GM18505 (cell line): Measurements from ENCODE around the gene TPCN2.

Source experiments
- ATAC-seq: cut with Tn5 transposase; IDR thresholded peaks from one replicate; pipeline ENCODE4 v1.9.1; 2021; ENCODE audit not compliant: unreplicated experiment
- POLR2A ChIP-seq: IDR thresholded peaks from 4 replicates; pipeline ENCODE4 v1.6.1; 2011; ENCODE audit warnings: borderline replicate concordance; ENCODE audit not compliant: insufficient read depth, insufficient read length; ENCODE audit errors: extremely low read depth

Gene TPCN2

DNA sequence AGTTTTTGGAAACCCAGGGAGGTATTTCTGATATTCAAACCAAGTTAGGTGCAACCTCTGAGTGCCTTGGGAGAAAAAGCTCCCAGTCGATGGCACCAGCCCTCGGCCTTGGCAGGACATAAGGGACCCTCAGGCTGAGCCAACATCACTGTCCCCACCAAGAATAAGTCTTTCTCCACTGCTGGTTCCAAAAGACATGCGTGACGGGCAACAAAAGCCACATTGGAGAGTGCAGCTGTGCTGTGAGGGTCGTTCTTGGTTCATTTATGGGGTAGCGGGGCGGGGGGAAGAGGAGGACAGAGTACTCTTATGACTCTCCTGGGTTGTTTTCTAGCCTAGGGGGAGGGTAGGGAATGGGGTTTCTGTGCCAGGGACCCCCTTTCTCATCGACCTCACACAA is 11.2 kb upstream of the TPCN2 start:
- ATAC-seq, result no peak
- TF ChIP-seq POLR2A, result no peak

DNA sequence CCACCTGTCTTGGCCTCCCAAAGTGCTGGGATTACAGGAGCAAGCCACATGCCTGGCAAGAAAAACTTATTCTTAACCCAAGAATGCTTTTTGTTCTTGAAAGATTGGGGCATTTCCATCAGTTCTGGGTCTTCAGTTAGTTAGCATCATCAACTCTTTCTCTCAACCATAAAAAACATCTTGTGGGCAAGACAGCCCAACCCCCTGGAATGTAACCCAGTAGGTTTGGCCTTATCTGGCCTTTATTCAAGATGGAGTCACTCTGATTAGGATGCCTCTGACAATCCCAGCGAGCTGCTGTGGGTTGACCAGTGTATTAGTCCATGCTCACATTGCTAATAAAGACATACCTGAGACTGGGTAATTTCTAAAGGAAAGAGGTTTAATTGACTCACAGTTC is 9.2 kb upstream of the TPCN2 start:
- ATAC-seq, result no peak
- TF ChIP-seq POLR2A, result no peak

DNA sequence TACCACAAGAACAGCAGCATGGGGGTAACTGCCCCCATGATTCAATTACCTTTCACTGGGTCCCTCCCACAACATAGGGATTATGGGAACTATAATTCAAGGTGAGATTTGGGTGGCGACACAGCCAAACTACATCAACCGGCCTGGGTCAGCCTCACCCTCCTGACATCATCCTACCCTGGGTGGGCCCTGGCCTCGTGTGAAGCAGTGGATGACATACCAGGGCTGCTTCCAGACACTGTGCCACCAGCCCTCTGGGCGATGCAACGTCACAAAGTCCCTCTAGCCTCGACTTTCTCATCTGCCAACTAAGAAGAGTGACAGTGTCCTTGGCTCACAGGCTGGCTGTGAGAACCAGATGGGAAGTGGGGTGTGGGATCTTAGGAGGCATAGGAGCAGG is 8.7 kb upstream of the TPCN2 start:
- TF ChIP-seq POLR2A, result no peak
- no peak for ATAC-seq

DNA sequence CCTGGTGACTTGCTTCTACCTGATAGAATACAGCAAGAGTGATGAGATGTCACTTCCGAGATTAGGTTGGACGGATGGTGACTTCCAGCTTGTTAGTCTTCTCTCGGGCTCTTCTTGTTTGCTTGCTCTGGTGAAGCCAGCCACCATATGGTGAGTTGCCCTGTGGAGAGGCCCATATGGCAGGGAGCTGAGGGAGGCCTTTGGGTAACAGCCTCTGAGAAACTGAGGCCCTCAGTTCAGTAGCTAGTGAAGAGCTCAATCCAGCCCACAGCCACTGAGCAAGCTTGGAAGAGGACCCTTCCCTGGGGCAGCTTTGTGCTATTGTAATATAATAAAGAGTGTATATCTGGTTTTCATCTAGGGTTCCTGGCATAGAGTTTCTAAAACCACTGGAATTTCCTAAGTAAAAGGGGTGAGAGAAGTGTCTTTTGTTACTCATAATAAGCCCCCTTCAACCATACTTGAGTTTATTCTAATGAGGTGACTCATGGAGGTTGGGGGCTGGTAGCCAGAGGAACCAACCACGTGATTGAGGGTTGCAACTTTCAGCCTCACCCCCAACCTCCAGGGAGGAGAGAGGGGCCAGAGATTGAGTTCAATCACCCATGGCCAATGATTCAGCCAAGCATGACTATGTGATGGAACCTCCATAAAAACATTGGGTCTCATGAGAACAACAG is 8.0 kb upstream of the TPCN2 start:
- no peak for ATAC-seq

DNA sequence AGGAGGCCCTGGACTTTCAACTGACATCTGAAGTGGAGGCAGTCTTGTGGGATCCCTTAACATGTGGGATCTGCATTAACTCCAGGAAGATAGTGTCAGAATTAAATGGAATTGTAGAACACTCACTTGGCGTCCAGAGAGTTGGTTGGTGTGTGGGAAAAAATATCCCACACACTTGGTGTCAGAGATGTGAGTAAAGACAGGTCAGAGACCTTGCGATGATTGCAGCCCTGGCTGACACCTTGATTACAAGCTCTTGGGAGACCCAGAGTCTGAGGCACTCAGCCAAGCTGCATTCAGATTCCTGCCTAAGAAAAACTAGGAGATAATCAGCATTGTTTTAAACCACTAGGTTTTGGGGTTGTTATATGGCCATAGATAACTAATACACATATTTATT is 7.2 kb upstream of the TPCN2 start:
- ATAC-seq, result no peak
- TF ChIP-seq POLR2A, result no peak

More for the DNA sequence above, 8.0 kb upstream of the TPCN2 start:
- no peak for TF ChIP-seq POLR2A

DNA sequence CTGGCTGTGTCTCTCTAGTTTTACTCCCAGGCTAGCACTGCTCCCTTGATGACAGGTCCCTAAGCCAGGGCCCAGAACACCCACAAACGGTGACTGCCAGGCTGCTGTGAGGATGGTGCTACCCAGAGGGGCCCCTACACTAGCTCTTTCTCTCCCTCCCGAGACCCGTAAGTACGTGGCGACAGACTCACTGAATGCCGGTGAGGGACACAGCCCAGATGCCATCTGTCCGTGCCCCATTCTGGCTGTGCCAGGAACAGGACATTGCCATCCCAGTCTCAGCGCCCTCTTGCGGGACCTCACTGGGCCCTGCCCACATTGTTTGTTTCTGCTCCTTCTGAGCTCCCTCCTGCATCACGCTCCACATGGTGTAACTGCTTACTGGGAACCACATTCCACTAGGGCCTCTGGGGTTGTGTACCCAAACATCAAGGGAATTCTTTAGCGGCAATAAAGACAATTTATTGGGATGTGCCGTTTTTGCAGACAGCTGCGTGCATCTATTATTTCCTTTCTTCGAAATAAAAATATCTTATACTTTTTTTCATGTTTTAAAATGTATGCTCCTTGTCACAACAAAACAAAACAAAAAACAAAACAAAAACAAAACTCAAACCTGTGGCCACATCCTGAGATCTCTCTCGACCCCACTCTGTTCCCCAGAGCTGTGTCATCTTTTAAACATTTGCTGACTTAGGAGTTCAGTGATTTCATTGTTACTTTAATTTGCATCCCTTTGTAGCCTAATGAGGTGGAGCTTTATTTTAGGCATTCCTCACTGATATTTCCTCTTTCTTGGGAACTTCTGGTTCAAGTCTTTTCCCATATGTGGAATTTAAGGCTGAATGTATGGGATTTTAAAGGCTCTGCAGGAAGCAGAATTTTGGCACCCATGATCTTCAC is 4.4 kb upstream of the TPCN2 start:
- ATAC-seq, result no peak

DNA sequence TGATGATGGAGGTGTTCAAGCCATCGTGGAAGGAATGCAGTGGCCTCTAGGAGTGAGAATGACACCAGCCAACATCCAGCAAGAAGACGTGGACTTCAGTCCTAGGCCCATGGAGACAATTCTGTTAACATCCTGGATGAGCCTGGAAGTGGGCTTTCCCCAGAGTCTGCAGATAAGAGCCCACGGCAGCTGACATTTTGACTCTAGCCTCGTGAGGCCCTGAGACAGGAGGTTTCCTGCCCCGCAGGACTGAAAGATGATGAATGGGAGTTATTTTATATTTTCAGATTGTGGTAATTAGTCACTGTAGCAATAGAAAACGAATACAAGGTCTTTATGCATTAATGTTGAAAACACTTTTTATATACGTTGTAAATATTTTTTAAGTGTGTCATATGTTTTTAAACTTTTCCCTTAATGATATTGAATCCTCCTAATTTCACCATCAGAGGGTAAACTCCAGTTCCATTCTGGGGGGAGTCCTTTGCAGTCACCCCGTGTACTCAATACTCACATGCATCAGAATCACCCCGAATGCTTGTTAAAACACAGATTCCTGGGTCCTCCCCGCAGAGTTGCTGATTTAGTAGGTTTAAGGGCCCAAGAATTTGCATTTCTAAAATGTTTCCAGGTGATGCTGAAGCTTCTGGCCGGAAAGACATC is 570 bp upstream of the TPCN2 start:
- TF ChIP-seq POLR2A, result no peak
- no peak for ATAC-seq

More for the DNA sequence above, 4.4 kb upstream of the TPCN2 start:
- no peak for TF ChIP-seq POLR2A

DNA sequence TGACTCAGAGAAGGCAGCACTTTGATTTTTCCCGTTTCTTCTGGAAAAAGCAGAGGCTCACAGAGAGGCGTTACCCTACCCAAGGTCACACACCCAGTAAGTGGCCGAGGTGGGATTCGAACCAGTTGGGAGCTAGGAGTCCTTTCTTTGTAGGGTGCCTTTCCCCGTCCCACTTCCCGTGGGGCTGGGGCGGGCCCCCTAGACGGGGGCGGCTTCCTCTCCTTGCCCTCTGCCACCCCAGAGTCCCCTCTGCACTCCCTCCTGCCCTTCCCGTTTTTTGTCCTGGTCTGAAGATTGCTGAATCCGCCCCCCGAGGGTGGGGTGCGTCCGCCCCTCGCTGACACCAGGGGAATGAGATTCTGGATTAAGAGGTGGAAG is 747 bp downstream of the TPCN2 start:
- TF ChIP-seq POLR2A, result no peak
- ATAC-seq, result no peak

DNA sequence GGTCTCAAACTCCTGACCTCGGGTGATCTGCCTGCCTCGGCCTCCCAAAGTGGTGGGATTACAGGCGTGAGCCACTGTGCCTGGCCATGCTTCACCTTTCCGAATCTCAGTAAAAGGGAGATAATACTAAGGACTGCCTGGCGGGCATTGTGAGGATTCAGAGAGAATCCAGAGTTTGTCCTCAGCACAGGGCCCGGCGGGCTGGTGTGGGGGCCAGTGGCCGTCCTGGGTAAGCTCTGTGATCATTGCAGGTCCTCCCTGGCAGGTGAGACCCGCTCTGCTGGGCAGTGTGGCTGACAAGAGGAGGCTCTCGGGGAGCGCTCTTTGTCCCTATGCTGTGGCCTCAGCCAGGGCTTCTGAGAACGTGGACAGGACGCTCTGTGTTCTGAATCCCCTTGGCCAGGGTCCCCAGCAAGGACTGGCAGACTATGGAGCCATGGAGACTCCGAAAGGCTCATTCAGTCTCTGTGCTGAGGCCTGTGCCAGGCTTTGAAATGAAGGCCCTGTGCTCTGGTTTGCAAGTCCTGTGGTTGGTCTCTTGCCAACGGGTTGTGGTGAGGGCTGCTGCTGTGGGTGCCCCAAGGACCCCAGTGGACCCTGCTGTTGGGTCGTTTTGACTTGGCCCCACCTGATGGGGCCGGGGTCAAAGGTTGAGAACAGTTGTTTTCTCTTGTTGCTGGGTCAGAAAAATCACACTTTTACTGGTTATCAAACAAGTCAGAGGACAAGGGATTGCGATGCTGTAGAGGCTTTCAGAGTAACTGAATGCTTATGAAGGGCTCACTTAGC is 2.1 kb downstream of the TPCN2 start:
- ATAC-seq, result no peak
- no peak for TF ChIP-seq POLR2A

DNA sequence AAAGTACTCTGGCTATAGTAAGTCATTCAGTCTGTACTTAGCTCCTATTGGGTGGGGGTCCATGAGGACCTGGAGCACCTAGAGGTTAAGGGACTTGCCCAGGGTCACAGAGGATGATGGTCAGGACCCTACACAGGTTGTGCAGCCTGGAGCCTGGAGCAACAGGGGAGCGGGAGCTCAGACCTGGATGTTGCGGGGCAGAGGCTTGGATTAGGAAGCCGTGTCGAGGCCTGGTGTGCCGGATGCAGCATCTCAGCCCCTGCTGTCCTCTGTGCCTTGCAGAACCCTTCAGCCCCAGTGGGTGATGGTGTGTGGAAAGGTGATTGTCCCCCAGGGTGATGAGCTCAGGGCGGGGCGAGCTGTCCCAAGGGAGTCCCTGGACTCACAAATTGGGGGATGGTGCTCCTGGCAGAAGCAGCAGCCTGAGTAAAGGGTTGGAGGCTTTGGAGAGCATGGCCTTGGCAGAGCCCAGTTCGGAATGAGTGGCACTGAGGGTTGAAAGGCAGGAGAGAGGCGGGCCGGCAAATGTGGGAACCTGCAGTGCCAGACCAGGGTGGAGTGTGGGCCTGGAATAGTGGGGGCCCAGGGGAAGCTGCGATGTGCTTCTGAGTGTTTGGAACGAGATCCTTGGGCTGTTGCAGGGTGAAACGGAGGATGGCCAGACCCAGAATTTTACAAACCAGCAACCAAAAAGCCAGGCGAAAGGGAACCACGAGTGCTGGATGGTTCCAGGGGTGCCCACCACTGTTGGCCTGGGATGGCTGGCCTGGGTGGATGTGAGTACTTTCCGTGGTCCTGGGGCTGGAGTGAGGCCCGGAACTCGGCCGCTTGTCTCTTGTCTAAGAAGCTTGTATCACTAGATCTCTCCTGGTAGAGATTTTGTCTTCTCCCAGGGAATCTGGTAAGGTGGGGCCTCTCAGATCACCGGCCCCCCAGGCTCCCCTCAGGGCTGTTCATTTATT is 2.9 kb downstream of the TPCN2 start:
- no peak for ATAC-seq
- no peak for TF ChIP-seq POLR2A

DNA sequence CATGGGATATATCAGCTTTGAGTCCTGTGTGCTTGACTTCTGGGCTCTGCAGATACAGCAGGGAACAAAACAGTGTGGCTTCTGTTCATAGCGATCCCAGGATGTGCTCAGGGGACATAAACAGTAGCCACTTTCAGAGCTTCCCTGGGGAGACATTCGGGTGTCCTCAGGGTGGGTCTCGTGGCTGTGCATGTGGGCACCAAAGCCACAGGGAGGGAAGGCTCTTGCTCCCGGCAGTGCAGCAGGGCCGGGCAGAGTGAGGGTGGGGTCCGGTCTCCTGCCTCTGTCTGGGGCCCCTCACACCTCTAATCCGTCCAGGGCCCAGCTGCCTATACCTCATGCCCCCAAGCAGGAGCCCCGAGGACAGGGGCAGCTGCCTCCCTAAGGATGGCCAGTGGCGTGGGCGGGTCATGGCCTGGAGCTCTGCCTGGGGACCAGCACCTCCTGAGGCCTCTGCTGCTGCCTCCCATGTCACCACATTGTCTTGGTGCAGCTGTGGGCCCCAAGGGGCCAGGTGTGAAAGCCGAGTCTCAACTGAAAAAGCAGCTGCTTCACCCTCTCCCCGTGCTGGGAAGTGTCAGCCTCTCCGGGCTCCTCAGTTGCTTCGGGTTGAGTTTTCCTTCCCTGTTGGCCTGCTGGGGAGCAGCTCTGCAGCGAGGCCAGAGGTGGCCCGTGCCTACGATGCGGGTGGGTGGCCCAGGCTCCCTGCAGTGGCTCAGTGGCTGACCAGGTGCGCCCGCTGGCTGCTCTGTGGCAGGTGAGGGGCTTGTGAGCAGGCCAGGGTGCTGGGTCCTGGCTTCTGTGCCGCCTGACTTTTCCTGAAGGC is 3.8 kb downstream of the TPCN2 start:
- TF ChIP-seq POLR2A, result no peak
- ATAC-seq, result no peak
